ENCODE measurements around the gene NRXN3. TPM values are rescaled to one million over a fixed set of nuclear protein-coding genes. Genes with fewer than 3 reads are reported as not detected.

The NRXN3 gene
- total and polyA plus RNA-seq, 2 donors (not counting 1 experiment from before 2014, with no cell fraction given), result 0.83 to 34.6 TPM

DNA sequence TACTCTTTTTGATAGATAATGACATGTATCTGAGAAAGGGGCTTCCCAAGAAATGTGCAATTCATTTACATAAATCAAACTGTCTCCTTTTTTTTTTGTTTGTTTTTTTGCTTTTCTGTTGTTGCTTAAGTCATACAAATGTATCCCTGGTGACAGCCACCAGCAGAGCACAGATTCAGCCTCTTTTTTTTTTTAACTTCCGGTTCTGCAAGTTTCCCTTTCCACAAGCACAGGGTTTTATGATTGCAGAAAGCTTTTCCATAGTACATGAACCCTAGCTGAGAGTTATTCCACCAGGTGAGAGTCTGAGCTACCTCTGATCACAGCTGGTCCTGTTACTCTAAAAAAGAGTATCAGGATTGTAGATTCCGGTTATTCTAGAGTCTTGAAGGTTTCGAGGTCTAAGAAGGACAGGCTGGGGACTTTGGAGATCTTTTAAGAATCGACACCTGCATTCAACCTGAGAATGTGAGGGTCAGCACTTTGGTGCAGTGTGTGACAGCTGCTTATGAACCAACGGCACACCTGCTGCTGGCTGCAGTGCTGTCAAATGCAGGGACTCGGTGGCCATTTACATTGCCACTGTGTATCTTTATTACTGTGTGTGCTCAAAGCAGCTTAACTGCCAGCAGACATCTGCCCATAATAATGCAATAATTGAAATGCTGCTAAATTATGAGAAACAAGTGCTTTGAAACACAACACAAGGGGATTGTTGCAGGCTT lies 551.7 kb downstream of the NRXN3 start:
- H3K4me3 ChIP-seq (replicated peaks in 1 of 4; ENCODE audit: control extremely low read depth in 1 of 4, insufficient read depth in 1 of 4, low read depth in 3 of 4, low read length in 4 of 4), result no peak overlapping the region
- no peaks in the 10 kb centered on the region for H4K20me1 ChIP-seq (ENCODE audit: control insufficient read depth, extremely low read depth, insufficient read depth, low read length)
- no peaks in the 10 kb centered on the region for H3K9me3 ChIP-seq (ENCODE audit: control insufficient read depth, insufficient read depth, low read depth, low read length)
- H3K36me3 ChIP-seq (ENCODE audit: control insufficient read depth, insufficient read depth, low read length), result no peaks in the 10 kb centered on the region
- H3K4me2 ChIP-seq (ENCODE audit: extremely low read depth, insufficient read depth, low read length), result no peak overlapping the region
- no peaks in the 10 kb centered on the region for H3K27me3 ChIP-seq (ENCODE audit: control insufficient read depth, insufficient read depth, low read length)
- TF ChIP-seq, protein P1, sequence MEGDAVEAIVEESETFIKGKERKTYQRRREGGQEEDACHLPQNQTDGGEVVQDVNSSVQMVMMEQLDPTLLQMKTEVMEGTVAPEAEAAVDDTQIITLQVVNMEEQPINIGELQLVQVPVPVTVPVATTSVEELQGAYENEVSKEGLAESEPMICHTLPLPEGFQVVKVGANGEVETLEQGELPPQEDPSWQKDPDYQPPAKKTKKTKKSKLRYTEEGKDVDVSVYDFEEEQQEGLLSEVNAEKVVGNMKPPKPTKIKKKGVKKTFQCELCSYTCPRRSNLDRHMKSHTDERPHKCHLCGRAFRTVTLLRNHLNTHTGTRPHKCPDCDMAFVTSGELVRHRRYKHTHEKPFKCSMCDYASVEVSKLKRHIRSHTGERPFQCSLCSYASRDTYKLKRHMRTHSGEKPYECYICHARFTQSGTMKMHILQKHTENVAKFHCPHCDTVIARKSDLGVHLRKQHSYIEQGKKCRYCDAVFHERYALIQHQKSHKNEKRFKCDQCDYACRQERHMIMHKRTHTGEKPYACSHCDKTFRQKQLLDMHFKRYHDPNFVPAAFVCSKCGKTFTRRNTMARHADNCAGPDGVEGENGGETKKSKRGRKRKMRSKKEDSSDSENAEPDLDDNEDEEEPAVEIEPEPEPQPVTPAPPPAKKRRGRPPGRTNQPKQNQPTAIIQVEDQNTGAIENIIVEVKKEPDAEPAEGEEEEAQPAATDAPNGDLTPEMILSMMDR (conservative IDR thresholded peaks at IDR 0.05 in 1 of 2, IDR thresholded peaks at IDR 0.05 in 1 of 2; ENCODE audit: low read depth in 1 of 2, low read length in 2 of 2), result no peak
- no peak for TF ChIP-seq EZH2 (IDR thresholded peaks at IDR 0.05; ENCODE audit: low read length, missing control alignments)
- no peak overlapping the region for H3K9ac ChIP-seq (ENCODE audit: insufficient read depth, low read length)
- no peaks in the 10 kb centered on the region for H3K4me1 ChIP-seq (ENCODE audit: control insufficient read depth, extremely low read depth, insufficient read depth, low read length)
- DNase-seq (ENCODE audit: low read depth in 2 of 2), result no peak
- H3K27ac ChIP-seq (ENCODE audit: insufficient read depth, low read length), result no peak overlapping the region
- no peak overlapping the region for H2AFZ ChIP-seq (ENCODE audit: low read length)
- H3K79me2 ChIP-seq (ENCODE audit: control insufficient read depth, insufficient read depth, low read length), result no peaks in the 10 kb centered on the region

DNA sequence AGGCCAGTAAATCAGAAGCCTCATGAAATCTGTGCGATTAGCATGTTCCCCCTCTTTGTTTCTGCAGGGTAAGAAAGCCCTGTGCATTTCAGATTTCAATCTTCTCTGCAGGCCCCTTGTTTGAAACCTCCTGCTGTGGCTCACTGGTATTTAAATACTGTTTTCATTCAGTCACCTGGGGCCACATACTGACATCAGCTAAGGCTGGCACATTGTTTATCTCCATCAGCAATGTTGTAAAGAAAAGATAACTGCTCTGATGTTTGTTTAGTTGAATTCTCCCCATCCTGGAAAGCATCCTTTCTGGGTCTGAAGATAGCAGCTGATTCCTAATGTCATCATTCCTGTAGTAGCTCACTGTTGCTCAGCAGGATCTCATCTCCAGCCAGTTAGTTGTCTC lies 554.9 kb downstream of the NRXN3 start:
- H2AFZ ChIP-seq (ENCODE audit: low read length), result no peak overlapping the region
- no peaks in the 10 kb centered on the region for H3K4me1 ChIP-seq (ENCODE audit: control insufficient read depth, extremely low read depth, insufficient read depth, low read length)
- H3K4me3 ChIP-seq (replicated peaks in 1 of 4; ENCODE audit: control extremely low read depth in 1 of 4, insufficient read depth in 1 of 4, low read depth in 3 of 4, low read length in 4 of 4), result no peak overlapping the region
- H4K20me1 ChIP-seq (ENCODE audit: control insufficient read depth, extremely low read depth, insufficient read depth, low read length), result no peaks in the 10 kb centered on the region
- no peak overlapping the region for H3K9ac ChIP-seq (ENCODE audit: insufficient read depth, low read length)
- no peaks in the 10 kb centered on the region for H3K79me2 ChIP-seq (ENCODE audit: control insufficient read depth, insufficient read depth, low read length)
- H3K36me3 ChIP-seq (ENCODE audit: control insufficient read depth, insufficient read depth, low read length), result no peaks in the 10 kb centered on the region
- H3K4me2 ChIP-seq (ENCODE audit: extremely low read depth, insufficient read depth, low read length), result no peak overlapping the region
- H3K27me3 ChIP-seq (ENCODE audit: control insufficient read depth, insufficient read depth, low read length), result no peaks in the 10 kb centered on the region
- no peak overlapping the region for H3K27ac ChIP-seq (ENCODE audit: insufficient read depth, low read length)
- DNase-seq (ENCODE audit: low read depth in 2 of 2), result no peak
- TF ChIP-seq, protein P1 (conservative IDR thresholded peaks at IDR 0.05 in 1 of 2, IDR thresholded peaks at IDR 0.05 in 1 of 2; ENCODE audit: low read depth in 1 of 2, low read length in 2 of 2), result no peak
- TF ChIP-seq EZH2 (IDR thresholded peaks at IDR 0.05; ENCODE audit: low read length, missing control alignments), result no peak
- H3K9me3 ChIP-seq (ENCODE audit: control insufficient read depth, insufficient read depth, low read depth, low read length), result no peaks in the 10 kb centered on the region

DNA sequence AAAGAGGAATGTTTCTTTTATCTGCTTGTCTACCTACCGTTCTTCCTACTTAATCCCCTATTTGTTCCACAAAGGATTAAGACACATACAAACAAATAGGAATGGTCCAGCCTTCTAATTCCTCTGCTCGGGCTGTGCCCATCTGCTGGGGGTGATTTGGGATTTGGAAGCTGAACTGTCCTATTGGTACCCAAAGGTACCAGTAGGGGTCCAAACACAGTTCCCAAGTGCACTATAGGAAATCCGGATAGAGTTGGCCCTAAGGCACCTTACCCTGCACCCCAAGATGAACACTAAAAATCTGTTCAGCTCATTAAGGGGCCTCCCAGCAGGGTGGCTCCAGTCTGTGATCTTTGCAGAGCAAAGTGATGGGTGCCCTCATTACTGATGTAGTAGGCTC lies 566.9 kb downstream of the NRXN3 start:
- Histone ChIP-seq H3K4me3 (replicated peaks in 1 of 4; ENCODE audit: control extremely low read depth in 1 of 4, insufficient read depth in 1 of 4, low read depth in 3 of 4, low read length in 4 of 4) (no peak overlapping the region), H3K27me3 (ENCODE audit: control insufficient read depth, insufficient read depth, low read length) (no peaks in the 10 kb centered on the region), H3K36me3 (ENCODE audit: control insufficient read depth, insufficient read depth, low read length) (no peaks in the 10 kb centered on the region), H3K9me3 (ENCODE audit: control insufficient read depth, insufficient read depth, low read depth, low read length) (no peaks in the 10 kb centered on the region), H3K9ac (ENCODE audit: insufficient read depth, low read length) (no peak overlapping the region), H3K4me2 (ENCODE audit: extremely low read depth, insufficient read depth, low read length) (no peak overlapping the region), H4K20me1 (ENCODE audit: control insufficient read depth, extremely low read depth, insufficient read depth, low read length) (no peaks in the 10 kb centered on the region), H3K27ac (ENCODE audit: insufficient read depth, low read length) (no peak overlapping the region), H2AFZ (ENCODE audit: low read length) (no peak overlapping the region), H3K4me1 (ENCODE audit: control insufficient read depth, extremely low read depth, insufficient read depth, low read length) (no peaks in the 10 kb centered on the region), H3K79me2 (ENCODE audit: control insufficient read depth, insufficient read depth, low read length) (no peaks in the 10 kb centered on the region)
- no peak for TF ChIP-seq EZH2 (IDR thresholded peaks at IDR 0.05; ENCODE audit: low read length, missing control alignments)
- TF ChIP-seq, protein P1 (conservative IDR thresholded peaks at IDR 0.05 in 1 of 2, IDR thresholded peaks at IDR 0.05 in 1 of 2; ENCODE audit: low read depth in 1 of 2, low read length in 2 of 2), result no peak
- DNase-seq (ENCODE audit: low read depth in 2 of 2), result no peak

Measured in fibroblast of lung (primary cell).